ENCODE results near the gene PEX26.
"Not testable (repeated sequence)": the region's sequence is repeated elsewhere in the genome, so short reads cannot be mapped to it uniquely, and the experiment has no call there.

The PEX26 gene

DNA sequence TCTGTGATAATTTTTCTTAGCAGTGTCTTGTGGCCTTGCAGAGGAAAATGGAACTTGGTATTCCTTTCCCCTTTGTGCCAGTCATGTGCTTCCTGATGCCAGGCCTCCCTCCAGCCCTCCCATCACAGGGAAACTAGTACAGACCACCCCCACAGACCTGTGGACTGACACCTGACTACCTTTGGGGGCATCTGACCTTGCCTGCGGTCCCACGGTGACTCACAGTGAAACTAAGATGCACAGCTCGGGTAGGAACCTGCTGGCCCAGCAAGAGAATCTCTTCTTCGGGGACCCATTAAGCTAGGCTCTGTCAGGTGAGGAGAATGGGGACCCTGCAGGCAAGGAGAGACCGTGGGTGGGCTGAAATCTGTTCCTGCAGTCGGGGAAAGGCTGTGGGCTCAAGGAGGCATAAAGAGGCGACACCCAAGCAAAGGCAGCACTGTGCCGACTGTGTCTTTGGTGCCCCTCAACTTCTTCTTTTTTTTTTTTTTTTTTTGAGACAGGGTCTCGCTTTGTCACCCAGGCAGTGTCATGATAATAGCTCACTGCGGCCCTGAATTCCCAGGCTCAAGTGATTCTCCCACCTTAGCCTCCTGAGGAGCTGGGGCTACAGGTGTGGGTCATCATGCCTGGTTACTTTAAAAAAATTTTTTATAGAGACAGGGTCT is 20.8 kb upstream of the PEX26 start:
- no peak for DNase-seq

DNA sequence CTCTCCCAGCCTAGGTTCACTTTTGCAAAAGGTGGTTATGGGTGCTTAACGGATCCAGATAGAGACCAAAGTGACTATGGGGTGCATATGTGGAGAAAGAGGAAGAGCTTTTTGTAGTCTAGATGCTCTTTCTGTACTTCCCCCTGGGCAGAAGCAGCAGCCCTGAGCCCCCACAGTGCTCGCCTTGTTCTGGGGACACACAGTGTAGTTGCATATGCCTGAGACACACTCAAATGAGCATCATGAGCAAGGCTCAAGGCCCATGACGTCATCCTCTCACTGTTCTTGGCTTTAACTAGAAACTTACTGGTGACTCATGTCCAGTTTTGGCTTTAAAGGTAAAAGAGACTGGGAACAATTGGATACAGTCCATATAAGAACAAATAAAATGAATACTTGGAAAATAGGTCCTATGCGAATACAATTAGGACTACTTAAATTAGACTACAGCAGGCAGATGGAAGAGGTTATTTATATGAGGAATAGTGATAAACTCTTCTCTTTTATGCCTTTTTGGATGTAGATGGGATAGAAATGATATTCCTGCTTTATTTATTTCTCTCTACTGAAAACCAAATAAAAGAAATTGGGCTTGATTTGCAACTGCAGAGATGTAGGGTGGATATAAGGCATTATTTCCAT is 20.1 kb upstream of the PEX26 start:
- DNase-seq, result no peak

DNA sequence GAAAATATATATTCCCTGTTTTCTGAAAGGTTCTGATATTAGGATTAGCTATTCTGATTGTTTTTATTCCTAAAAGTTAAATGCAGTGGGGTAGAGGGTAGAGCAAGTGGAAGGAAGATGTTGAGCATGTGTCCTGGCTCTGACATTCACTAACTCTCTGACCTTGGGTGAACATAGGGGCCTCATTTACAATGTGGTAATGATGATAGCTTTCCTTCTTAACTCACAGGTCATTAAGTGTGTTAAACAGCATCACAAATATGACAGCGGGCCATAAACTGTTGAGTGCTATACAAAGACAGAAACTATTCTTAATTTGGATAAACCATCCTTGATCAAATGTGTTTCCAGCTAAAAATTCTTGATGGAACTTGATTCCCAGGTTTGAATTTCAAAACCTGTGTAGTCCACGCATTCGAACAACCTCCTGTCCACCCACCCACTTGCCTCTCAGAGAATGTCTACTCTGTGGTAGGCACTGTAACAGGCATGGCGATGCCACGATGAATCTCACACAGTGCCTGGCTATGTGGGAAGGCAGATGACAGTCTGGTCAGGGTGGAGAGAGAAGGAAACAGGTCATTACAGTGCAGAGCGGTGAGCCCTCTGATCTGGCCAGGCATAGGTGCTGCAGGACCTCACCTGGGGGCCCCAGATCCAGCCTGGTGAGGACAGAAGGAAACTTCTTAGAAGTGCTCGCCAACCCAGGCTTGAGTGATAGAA is 19.3 kb upstream of the PEX26 start:
- no peak for DNase-seq

DNA sequence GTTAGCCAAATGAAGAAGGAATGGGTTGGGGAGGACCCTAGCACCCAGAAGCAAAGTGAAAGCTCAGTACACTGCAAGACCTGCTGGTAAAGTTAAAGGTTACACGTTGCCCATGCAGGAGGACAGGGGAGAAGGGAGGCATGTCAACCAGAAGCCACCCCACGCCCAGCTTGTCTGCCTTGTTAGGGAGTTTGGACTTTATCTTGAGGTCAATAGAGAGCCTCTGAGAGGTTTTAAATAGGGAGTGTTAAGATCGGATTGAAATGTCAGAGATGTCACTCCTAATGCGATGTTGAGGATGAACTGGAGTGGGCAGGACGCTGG is 18.7 kb upstream of the PEX26 start:
- DNase-seq, result no peak

DNA sequence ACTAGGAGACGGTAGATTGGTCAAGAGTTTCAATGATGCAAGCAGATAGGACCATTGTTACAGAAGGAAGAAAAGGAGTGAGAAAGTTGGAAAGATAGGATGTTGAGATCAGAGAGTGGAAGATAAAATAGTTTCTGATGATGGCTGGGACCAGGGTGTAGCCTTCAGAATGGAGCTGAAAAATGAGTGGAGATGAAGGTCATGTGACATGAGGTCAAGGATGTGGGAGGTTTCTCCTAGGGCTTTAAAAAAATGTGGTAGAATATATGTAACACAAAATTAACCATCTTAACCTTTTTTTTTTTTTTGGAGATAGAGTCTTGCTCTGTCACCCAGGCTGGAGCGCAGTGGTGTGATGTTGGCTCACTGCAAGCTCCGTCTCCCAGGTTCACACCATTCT is 18.3 kb upstream of the PEX26 start:
- no peak for DNase-seq

DNA sequence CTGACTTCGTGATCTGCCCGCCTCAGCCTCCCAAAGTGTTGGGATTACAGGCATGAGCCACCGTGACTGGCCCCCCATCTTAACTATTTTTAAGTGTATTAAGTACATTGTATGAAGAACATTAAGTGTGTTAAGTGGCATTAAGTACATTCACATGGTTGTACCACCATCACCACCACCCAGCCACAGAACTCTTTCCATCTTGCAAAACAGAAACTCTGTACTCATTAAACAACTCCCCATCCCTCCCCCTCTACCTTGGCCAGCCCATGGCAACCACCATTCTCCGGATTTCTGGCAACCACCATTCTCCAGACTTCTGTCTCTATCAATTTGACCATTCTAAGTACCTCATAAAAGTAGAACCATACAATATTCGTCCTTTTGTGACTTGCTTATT is 17.8 kb upstream of the PEX26 start:
- no peak for DNase-seq

DNA sequence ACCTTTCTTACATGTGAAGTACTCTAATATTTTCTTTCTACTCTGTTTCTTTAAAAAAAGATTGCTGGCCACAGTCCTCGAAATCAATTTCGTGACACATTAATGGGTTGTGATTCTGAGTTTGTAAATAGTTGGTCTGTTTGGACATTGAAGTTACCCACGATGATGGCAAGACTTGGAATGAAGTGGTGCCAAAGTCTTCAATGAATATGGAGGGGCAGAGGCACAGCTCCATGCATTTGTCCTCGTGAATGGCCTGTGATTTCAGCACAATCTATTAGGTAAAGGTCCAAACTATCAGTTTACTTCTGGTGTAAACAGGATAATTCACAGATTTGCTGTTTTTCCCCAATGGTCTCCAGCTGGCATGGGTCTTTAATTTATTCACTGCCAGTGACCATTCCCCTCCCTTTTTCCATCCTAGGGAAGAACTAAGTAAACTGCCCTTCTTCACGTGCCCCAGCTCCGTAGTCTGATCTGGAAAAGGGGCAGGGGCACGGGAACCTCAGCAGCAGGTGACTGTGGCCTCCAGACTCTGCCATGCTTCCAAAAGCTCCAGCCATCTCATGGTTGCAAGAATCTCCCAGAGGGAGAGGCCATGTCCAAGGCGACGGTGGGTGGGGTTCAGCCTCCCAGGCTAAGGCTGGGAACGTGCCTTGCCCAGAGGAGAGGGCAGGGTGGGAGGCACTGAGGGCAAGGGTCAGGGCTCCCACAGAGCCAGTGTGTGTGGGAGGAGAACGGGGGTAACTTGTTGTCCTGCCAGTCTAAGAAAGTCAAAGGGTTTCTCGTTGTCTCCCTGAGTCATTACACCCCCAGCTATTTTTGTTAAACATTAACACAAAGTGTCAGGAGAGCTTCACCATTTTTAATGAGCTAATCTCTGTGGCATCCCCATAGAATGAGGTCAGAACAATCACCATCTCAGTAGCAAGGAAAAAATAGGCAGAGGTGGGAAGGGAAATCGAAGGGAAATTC is 16.9 kb upstream of the PEX26 start:
- DNase-seq, result no peak

DNA sequence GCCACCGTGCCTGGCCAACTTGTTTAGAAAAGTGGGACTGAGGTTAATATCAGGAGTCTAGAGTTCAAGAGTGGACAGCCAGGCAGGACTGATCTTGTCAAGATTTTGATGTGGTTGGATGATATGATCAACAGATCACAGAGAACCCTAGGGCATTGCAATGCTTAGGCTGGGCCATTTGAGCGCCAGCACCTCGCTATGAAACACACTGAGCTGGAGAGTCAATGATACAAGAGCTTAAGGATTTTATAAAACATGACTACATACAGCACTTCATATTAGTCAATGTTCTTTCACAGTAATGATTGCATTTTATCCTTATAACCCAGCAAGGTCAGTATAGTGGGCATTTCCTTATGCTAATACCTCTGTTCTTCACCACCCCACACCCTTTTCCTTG is 15.4 kb upstream of the PEX26 start:
- no peak for DNase-seq

DNA sequence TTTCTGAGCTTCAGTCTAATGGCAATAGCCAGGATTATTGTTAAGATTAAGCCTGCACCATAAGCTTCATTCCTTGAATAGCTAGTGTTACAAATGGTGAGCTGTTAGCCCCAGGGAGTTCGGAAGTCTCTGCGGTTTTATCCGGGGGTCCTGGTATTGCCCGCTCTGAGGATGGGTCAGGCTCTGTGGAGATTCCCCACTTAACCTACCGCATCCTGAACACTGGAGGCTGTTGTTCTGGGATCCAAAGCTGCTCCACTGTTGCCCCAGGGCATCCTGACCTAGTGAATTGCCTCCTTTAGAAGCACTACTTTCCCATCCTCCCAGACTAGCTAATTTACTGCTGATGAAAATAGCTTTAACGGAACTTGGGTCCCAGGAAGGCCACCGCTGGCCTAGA is 14.5 kb upstream of the PEX26 start:
- DNase-seq, result no peak

DNA sequence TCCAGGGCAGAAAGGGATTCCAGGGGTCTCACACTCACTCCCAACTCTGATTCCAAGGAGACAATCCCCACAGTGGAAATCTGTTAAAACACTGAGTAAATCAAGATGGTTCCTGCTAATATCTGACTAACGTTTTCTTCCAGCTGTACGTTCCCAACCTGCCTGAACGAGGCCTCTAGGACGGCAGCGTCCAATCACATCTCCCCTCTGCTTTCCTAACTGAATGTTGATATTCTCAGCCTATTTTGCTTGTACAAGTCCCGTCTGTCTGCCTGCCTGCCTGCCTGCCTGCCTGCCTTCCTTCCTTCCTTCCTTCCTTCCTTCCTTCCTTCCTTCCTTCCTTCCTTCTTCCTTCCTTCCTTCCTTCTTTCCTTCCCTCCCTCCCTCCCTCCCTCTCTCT is 14.1 kb upstream of the PEX26 start:
- DNase-seq, result not testable (repeated sequence)

DNA sequence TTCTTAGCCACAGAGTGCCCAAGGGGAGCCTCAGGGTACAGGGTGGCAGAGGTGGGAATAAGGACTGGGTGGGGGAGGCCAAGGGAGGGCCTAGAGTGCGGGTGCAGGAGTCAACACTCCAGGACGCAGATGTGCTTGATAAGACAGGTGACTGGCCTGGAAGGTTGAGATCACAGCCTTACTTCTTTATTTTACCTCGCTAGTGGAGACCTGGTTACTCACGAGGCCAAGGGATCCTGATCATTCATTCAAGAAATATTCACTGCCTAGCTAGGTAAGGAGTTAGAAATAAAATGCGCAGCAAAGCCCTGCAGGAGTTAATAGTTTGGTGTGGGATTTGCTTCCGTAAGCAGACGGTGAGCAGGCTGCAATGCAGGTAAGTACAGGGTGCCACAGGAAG is 13.2 kb upstream of the PEX26 start:
- DNase-seq, result no peak

DNA sequence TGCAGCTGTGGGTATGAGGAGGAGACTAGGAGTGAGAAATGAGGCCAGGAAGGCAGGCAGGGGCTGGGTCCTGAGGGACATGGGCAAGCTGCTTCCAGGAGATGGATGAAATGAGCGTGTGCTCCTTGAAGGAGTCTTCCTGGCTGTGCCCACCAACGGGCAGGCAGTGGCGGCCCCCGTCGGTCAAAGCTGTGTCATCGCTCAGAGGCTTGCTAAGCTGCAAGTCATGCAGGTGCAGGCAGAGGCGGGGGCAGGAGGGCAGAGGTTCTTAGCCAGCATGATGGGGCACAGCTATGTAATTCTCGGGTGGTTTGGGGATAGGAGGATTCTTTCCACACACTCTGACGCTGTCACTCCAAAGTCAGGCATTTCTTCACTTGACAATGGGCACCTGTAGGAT is 12.5 kb upstream of the PEX26 start:
- DNase-seq, result no peak

DNA sequence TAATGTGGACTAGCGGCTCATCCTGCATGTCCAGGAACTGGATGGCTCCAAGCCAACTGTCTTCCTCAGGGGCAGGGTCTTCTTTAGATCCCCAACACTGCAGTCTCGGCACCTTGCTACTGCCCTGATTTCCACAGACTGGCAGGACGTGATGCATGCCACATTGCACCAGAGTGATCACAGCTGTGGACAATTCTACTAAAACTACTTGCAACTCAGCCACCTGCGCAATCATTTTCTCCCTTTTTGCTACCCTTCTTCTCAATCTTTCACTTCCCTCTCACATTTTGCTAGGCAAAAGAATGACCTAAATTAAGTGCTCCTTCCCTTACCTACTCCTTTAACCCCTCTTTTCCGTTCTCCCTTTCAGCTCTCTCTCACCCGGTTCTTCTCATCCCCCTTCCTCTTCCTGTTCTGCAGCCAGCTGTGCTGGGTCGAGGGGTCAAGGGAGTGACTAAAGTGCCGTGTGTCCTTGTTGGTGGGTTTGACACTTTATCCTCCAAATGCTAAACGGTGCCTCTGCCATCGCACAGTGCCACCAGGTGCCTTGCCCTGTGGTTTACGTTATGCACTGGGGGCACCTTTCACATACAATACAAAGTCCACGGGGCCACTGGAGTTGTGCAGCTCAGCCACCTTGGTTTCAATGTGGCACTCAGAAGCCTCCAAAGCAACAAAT is 11.5 kb upstream of the PEX26 start:
- no peak for DNase-seq

DNA sequence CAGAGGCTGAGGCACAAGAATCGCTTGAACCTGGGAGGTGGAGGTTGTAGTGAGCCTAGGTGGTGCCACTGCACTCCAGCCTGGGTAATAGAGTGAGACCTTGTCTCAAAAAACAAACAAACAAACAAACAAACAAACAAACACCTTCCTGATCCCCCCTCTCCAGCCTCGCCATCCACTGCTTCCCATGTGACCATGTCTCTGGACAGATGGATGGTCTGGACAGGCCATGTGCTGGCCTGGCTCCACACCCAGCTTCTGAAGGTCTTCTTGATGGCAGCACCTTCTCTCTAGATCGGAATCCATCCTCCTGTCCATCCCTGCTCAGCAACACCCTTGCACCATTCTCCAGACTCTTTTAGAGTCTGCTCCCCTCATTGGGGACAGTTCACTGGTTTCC is 10.7 kb upstream of the PEX26 start:
- DNase-seq, result no peak

DNA sequence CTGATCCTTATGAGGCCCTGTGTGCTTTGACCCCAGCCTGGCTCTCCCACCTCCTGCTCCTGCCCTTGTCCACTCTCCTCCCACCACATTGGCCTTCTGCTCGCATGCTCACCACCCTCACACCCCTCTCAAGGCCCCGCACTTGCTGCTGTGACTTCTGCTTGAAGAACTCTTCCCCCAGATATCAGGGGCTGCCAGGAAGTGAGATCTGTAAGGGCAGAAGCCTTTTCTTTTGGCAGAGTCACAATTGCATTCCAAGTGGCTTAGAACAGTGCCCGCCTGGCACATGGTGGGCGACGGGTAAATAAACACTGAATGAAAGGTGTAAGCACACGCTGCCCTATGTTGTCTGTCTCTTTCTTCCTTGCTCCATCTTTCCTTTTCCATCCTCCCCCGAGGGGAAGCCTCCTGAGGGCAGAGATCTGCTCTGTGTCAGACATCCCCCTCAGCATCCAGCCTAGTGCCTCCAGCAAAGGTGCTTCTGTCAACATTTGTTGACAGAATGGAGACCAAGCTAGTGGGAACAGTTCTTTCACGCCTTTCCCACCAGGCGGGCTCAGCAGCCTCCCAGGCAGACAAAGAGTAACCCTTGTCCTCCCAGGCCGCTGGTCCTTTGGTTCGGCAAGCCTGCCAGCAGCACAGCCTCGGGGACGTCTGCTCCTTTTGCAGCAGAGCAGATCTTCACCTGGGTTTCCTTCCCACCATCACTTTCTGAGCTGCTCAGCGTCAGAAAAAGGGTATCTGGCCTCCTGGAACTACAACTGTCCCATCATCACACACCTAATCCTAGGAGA is 10.0 kb upstream of the PEX26 start:
- no peak for DNase-seq

DNA sequence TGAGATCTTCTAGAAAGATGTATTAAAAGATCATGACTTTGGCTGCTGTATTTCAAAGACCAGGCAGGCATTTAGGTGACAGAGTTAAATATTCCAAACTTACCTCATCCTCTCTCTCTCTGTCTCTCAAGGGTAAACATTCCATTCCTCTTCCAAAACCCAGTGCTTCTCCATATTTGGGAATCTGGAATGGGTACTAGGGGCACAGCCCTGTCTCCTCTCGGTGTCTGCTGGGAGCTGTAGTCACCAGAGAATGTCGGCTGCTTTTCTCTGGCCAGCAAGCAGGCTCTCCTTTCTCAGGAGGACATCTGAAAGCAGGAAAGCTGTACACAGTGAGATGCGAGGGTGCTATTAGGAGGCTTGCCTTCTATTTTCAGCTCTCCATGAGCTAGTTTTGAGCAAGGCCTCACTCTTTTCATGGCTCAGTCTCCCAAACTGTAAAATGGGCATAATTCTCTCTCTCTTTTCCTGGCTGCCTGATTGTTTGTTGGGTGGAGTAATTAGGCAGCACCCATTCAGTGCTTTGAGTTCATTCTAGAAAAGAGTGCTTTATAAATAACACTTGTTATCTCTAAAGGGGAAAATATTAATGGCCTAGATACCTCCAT is 9.3 kb upstream of the PEX26 start:
- no peak for DNase-seq

DNA sequence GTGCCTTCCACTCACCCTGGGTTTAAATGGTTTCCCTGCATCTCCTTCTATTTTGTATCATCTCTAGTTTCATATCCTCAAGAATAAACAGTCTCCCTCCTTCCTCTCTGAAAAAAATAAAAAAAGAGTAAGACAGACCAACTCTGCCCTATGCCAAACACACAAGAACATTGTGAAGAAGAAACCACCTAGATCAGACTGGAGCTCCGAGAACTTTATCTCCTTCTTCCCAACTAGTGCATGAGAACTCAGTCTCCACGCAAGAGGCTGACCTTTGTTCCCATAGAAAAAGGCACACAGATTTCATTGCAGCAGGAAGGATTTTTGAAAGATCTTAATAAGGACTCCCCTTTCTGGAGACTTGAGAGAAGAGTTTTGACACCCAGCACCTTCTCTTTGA is 8.7 kb upstream of the PEX26 start:
- no peak for DNase-seq

DNA sequence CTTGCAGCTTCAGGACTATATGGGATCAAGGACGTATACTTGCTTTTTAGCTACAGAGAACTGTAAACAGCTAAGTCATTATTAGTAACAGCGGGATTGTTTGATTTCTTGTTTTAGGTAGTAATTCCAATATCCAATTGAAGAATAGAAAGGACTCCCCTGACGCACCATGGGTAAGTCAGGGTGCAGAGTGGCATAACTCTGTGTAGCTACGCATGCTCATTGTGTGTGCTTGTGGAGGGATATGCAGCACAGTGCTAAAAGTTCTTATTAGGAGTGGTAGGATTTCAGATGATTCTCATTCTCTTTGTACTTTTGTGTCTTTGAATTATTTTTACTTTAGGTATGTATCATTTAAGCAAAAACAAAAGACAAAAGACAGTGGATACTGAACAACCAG is 7.7 kb upstream of the PEX26 start:
- no peak for DNase-seq

DNA sequence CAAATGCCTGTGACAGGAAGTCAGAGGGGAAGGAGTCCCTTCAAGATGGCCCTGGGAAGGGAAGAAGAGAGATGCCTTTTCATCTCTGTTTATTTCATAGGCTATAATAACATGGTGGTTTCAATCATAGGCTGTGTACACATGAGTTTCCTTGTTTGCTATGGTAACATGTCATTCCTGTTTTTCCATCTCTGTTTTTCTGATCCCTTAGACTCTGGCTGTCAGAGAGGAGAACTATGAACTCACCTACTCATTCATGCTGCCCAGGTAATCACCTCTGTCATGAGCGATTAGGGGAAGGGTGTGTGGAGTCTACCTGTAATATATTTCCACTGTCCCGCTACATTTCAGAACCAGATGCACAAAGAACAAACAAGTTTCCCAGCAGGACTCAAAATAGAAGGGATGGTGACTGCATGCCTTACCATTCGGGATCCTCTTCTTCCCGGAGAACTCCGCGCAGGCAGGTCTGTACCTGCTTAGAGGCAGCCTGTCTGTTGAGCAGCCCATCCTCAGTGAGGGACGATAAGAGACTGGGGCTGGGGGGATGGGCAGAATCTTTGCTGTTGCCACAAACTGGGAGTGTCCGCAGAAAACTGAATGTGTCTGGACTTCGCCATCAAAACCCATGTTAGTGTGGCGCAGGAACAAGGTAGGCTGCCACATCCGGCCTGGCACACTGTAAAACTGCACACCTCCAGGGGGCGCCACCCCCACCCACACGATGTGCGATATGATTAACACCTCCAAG is 7.1 kb upstream of the PEX26 start:
- DNase-seq, result peak; percentile 59

DNA sequence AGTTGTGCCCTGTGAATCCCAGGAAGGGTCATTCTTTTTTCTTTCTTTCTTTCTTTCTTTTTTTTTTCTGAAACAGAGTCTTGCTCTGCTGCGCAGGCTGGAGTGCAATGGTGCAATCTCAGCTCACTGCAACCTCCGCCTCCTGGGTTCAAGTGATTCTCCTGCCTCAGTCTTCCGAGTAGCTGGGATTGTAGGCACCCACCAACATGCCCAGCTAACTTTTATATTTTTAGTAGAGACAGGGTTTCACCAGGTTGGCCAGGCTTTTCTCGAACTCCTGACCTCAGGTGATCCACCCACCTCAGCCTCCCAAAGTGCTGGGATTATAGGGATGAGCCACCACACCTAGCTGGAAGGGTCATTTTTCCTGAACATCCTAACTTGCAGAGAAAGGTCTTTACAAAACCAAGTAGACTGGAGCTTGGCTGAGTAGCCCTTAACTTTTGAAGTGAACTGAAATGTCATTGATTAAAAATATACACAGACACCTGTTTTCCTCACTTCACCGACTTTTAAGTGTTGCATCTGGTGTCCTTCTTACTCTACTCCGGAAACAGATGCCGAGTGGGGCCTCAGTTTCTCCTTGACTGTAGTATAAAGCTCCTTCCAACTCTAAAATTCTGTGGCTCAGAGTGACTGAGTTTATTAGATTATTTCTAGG is 6.4 kb upstream of the PEX26 start:
- DNase-seq, result not testable (repeated sequence)
